HFFc6 (cell line): ENCODE results near the gene MTFMT. TPM values are rescaled to one million over a fixed set of nuclear protein-coding genes. Genes with fewer than 3 reads are reported as not detected.

Source experiments
- DNase-seq: peaks from one replicate; pipeline ENCODE4 v3.0.0-alpha.2; 2018
- H3K27ac Mint-ChIP-seq: 2 replicates; pipeline ENCODE4 v1.8.0; 2020; ENCODE audit warnings: mild to moderate bottlenecking, mixed read lengths
- H3K27me3 Mint-ChIP-seq: 2 replicates; pipeline ENCODE4 v1.8.0; 2021; ENCODE audit warnings: mild to moderate bottlenecking, moderate library complexity, mixed read lengths; ENCODE audit not compliant: insufficient read depth
- H3K36me3 Mint-ChIP-seq: 2 replicates; pipeline ENCODE4 v1.8.0; 2021; ENCODE audit warnings: low read depth, mixed read lengths
- H3K4me1 Mint-ChIP-seq: 2 replicates; pipeline ENCODE4 v1.8.0; 2020; ENCODE audit warnings: low read depth, mixed read lengths
- H3K4me3 Mint-ChIP-seq: 2 replicates; pipeline ENCODE4 v1.8.0; 2020; ENCODE audit warnings: mild to moderate bottlenecking, moderate library complexity, mixed read lengths
- H3K9me3 Mint-ChIP-seq: 2 replicates; pipeline ENCODE4 v1.8.0; 2020; ENCODE audit warnings: mild to moderate bottlenecking, mixed read lengths
- total RNA-seq, 6 experiments: library from RNA; stranded (reverse); fragmentation: NEBNext Ultra II Directional; extraction: Animal tissue kit (Norgen Biotek cat#: 25700); gene quantifications; 2 replicates in 1 of 6; 3 replicates in 5 of 6; pipeline ENCODE4 v1.2.3, GENCODE V29; 2021
- TF ChIP-seq, protein P1 (sequence below): fragments of 200-600 bp; sonication (generic); IDR thresholded peaks from 2 replicates; pipeline ENCODE4 v1.5.0; 2021; ENCODE audit warnings: antibody characterized with exemption, mild to moderate bottlenecking

Gene MTFMT
- total RNA-seq, 6 experiments from 2014 or later: 15.5 to 18.3 (median 16.9) TPM

- H3K9me3 Mint-ChIP-seq: no peaks in the 10 kb centered on the region
- H3K27me3 Mint-ChIP-seq: peaks cover 21% of the 10 kb centered on the region
- DNase-seq: no peak
- no peak overlapping the region for H3K27ac Mint-ChIP-seq
- no peaks in the 10 kb centered on the region for H3K36me3 Mint-ChIP-seq
- peaks cover 25% of the 10 kb centered on the region for H3K4me1 Mint-ChIP-seq
- H3K4me3 Mint-ChIP-seq: no peak overlapping the region; the same call in 1 of the 2 replicates
- TF ChIP-seq, protein P1, sequence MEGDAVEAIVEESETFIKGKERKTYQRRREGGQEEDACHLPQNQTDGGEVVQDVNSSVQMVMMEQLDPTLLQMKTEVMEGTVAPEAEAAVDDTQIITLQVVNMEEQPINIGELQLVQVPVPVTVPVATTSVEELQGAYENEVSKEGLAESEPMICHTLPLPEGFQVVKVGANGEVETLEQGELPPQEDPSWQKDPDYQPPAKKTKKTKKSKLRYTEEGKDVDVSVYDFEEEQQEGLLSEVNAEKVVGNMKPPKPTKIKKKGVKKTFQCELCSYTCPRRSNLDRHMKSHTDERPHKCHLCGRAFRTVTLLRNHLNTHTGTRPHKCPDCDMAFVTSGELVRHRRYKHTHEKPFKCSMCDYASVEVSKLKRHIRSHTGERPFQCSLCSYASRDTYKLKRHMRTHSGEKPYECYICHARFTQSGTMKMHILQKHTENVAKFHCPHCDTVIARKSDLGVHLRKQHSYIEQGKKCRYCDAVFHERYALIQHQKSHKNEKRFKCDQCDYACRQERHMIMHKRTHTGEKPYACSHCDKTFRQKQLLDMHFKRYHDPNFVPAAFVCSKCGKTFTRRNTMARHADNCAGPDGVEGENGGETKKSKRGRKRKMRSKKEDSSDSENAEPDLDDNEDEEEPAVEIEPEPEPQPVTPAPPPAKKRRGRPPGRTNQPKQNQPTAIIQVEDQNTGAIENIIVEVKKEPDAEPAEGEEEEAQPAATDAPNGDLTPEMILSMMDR: no peak
Measured at GRCh38 chr15:65068403-65068788, 39.0 kb upstream of the MTFMT start.

GRCh38 chr15:65067645-65068402 is 38.4 kb upstream of the MTFMT start, which contains the start of gene RASL12:
TSS of gene RASL12 (minus strand) at chr15:65067991. CDS start at chr15:65067835, 156 bp downstream.
- H3K27ac Mint-ChIP-seq: no peak within 1 kb of the TSS
- peaks cover 23% of the 10 kb centered on the region for H3K27me3 Mint-ChIP-seq
- peaks cover 25% of the 10 kb centered on the region for H3K4me1 Mint-ChIP-seq
- no peak for DNase-seq
- H3K4me3 Mint-ChIP-seq: no peak within 1 kb of the TSS; the same call in 1 of the 2 replicates
- H3K9me3 Mint-ChIP-seq: no peaks in the 10 kb centered on the region
- H3K36me3 Mint-ChIP-seq: no peaks in the 10 kb centered on the region
- TF ChIP-seq, protein P1: no peak

- H3K27me3 Mint-ChIP-seq: peaks cover 27% of the 10 kb centered on the region
- no peaks in the 10 kb centered on the region for H3K9me3 Mint-ChIP-seq
- H3K36me3 Mint-ChIP-seq: no peaks in the 10 kb centered on the region
- peaks cover 25% of the 10 kb centered on the region for H3K4me1 Mint-ChIP-seq
- TF ChIP-seq, protein P1: no peak
- DNase-seq: no peak
- H3K4me3 Mint-ChIP-seq: no peak overlapping the region; the same call in 1 of the 2 replicates
- no peak overlapping the region for H3K27ac Mint-ChIP-seq
Measured at GRCh38 chr15:65067317-65067644, 37.8 kb upstream of the MTFMT start.

DNA sequence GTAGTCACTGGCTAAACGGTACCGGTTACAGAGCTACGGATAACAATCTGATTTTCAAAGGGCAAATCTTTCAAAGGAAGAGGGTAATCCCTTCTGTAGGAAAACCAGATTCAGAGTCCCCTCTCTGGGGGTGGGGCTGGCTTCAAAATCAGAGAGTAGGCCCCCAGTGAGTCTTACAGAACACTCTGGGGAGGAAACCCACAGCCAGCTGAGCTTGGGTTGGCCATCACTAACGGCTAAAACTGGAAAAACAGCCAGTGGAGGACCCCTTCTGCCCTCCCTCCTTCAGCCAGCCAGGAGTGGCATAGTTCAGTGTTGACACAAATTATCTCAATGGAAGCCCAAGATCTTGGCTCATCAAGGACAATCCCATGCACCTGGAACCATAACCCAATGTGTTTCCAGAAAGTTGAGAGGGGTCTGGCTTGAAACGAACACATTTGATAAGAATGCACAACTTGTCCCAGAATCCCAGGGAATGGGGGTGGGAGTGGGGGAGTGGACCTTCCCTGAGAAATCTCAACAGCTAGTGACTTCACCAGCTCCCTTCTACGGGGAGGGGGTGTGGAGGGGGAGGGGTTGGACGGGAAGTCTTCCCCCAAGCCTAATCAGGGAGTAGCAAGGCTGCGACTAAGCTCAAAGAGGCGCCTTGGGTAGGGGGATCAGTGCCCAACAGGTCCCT is 37.3 kb upstream of the MTFMT start:
- Mint-ChIP-seq H3K4me1 (peaks cover 25% of the 10 kb centered on the region), H3K4me3 (no peak overlapping the region; the same call in 1 of the 2 replicates), H3K36me3 (no peaks in the 10 kb centered on the region), H3K27me3 (peaks cover 29% of the 10 kb centered on the region), H3K9me3 (no peaks in the 10 kb centered on the region), H3K27ac (no peak overlapping the region)
- DNase-seq: no peak
- TF ChIP-seq, protein P1: no peak

DNA sequence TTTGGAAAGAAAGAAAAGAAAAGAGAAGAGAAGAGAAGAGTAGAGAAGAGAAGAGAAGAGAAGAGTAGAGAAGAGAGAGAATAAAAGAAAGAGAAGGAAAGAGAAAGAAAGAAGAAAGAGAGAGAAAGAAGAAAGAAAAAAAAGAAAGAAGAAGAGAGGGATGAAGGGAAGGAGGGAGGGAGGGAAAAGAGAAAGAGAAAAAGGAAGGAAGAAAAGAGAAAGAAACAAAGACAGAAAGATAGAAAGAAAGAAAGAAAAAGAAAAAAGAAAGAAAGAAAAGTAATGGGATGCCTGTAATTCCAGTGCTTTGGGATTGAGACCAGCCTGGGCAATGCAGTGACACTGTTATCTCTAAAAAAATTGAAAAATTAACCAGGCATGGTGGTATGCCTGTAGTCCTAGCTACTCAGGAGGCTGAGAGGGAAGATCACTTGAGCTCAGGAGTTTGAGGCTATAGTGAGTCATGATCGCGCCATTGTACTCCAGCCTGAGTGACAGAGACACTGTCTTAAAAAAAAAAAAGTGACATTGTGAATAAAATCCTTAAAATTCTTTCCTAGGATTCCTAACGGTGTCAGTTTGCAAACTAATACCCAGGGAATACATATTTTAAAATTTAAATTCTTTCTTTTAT is 36.7 kb upstream of the MTFMT start:
- peaks cover 30% of the 10 kb centered on the region for H3K27me3 Mint-ChIP-seq
- H3K4me3 Mint-ChIP-seq: no peak overlapping the region
- peaks cover 25% of the 10 kb centered on the region for H3K4me1 Mint-ChIP-seq
- no peak for DNase-seq
- no peaks in the 10 kb centered on the region for H3K9me3 Mint-ChIP-seq
- TF ChIP-seq, protein P1: no peak
- no peaks in the 10 kb centered on the region for H3K36me3 Mint-ChIP-seq
- H3K27ac Mint-ChIP-seq: no peak overlapping the region
